SU-DHL-6 (cell line): ENCODE data around the gene CNEP1R1.

ENCODE experiments used
- H2AFZ ChIP-seq: fragments of 200-600 bp; sonication (generic); 2 replicates; pipeline ENCODE4 v1.6.1; 2014; ENCODE audit warnings: low read depth, mild to moderate bottlenecking, moderate library complexity, mixed read lengths, antibody characterized with exemption, low read length; ENCODE audit not compliant: severe bottlenecking
- H3F3A ChIP-seq: fragments of 200-600 bp; shearing (Covaris generic); 2 replicates; pipeline ENCODE4 v1.6.0; 2016; ENCODE audit warnings: antibody characterized with exemption, mild to moderate bottlenecking; ENCODE audit not compliant: insufficient read depth
- H3K27ac ChIP-seq: fragments of 200-600 bp; sonication (generic); 2 replicates; pipeline ENCODE4 v1.5.1; 2016; ENCODE audit warnings: low read depth, mild to moderate bottlenecking, low read length, moderate library complexity, mixed read lengths
- H3K27me3 ChIP-seq: fragments of 200-600 bp; sonication (generic), shearing (Covaris generic); 2 replicates; pipeline ENCODE4 v1.6.0; 2014; ENCODE audit warnings: mild to moderate bottlenecking, low read length
- H3K36me3 ChIP-seq: fragments of 200-600 bp; sonication (generic); 2 replicates; pipeline ENCODE4 v1.6.1; 2014; ENCODE audit warnings: mild to moderate bottlenecking, low read length, mixed read lengths
- H3K4me2 ChIP-seq: fragments of 300-600, 200-600 bp; shearing (Covaris generic), sonication (generic); 2 replicates; pipeline ENCODE4 v1.6.0; 2014; ENCODE audit warnings: low read length, low read depth, mild to moderate bottlenecking; ENCODE audit not compliant: poor library complexity, severe bottlenecking
- H3K4me3 ChIP-seq: fragments of 200-600 bp; sonication (generic); 2 replicates; pipeline ENCODE4 v1.5.1; 2014; ENCODE audit warnings: antibody characterized with exemption, low read length, mild to moderate bottlenecking, mixed read lengths; ENCODE audit not compliant: insufficient read depth, poor library complexity, severe bottlenecking
- H3K79me2 ChIP-seq: fragments of 200-600 bp; sonication (generic); 2 replicates; pipeline ENCODE4 v1.6.1; 2014; ENCODE audit warnings: mild to moderate bottlenecking, low read length, moderate library complexity; ENCODE audit not compliant: insufficient read depth
- H3K9ac ChIP-seq: fragments of 200-600 bp; sonication (generic); 2 replicates; pipeline ENCODE4 v1.7.0; 2014; ENCODE audit warnings: mild to moderate bottlenecking, low read length
- H3K9me2 ChIP-seq: fragments of 200-600 bp; sonication (generic); replicated peaks from 2 replicates; pipeline ENCODE4 v1.6.1; 2014; ENCODE audit warnings: low read length; ENCODE audit not compliant: insufficient read depth
- H3K9me3 ChIP-seq: fragments of 200-600 bp; sonication (generic); 2 replicates; pipeline ENCODE4 v1.6.1; 2014; ENCODE audit warnings: low read length, mixed read lengths; ENCODE audit not compliant: insufficient read depth
- H4K20me1 ChIP-seq: fragments of 200-600 bp; sonication (generic); 2 replicates; pipeline ENCODE4 v1.6.1; 2014; ENCODE audit warnings: low read depth, mild to moderate bottlenecking, antibody characterized with exemption, low read length, moderate library complexity, mixed read lengths
- CTCF ChIP-seq: fragments of 200-600 bp; sonication (generic); IDR thresholded peaks from one replicate; pipeline ENCODE4 v1.5.1; 2017; ENCODE audit warnings: antibody characterized with exemption, mild to moderate bottlenecking, low read length, moderate library complexity; ENCODE audit not compliant: insufficient read depth, poor library complexity, severe bottlenecking
- EZH2phosphoT487 ChIP-seq: fragments of 200-600 bp; sonication (generic), shearing (Covaris generic); conservative IDR thresholded peaks from 2 replicates; pipeline ENCODE4 v1.6.1; 2018; ENCODE audit warnings: mild to moderate bottlenecking, antibody characterized with exemption, low read length, moderate library complexity, mixed read lengths

The CNEP1R1 gene

GRCh38 chr16:50081428-50082018 lies 56.5 kb downstream of the CNEP1R1 start:
- no peaks in the 10 kb centered on the region for H3K27me3 ChIP-seq
- H2AFZ ChIP-seq: no peak overlapping the region
- TF ChIP-seq CTCF (no peak), EZH2phosphoT487 (no peak)
- no peak overlapping the region for H3K9ac ChIP-seq
- no peak overlapping the region for H3K27ac ChIP-seq
- peaks cover 27% of the 10 kb centered on the region for H3K36me3 ChIP-seq
- H3K79me2 ChIP-seq: no peaks in the 10 kb centered on the region
- H3K9me2 ChIP-seq: no peaks in the 10 kb centered on the region
- no peak overlapping the region for H3K4me3 ChIP-seq
- no peak overlapping the region for H3K4me2 ChIP-seq
- H3F3A ChIP-seq: no peaks in the 10 kb centered on the region
- no peaks in the 10 kb centered on the region for H4K20me1 ChIP-seq
- no peaks in the 10 kb centered on the region for H3K9me3 ChIP-seq

DNA sequence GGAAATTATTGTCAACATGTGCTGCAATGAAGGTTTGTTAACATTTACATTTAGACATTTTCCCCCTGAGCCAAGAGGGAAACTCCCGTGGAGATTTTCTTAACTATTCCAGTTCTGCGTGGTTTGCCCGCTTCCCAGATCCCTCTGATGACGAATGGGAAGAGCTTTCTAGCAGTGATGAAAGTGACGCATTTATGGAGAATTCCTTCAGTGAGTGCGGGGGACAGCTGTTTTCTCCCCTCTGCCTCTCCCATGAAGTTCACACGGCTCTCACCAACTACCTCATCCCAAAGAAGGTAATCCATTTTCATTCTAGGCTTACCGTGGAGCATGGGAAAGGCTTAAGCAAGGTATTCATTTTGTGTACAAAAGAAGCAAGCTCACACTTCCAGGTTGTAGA lies 59.0 kb downstream of the CNEP1R1 start:
- no peaks in the 10 kb centered on the region for H3K9me3 ChIP-seq
- H2AFZ ChIP-seq: no peak overlapping the region
- H4K20me1 ChIP-seq: no peaks in the 10 kb centered on the region
- H3K27me3 ChIP-seq: no peaks in the 10 kb centered on the region
- H3K4me3 ChIP-seq: no peak overlapping the region
- no peaks in the 10 kb centered on the region for H3K79me2 ChIP-seq
- no peak overlapping the region for H3K27ac ChIP-seq
- H3K9me2 ChIP-seq: no peaks in the 10 kb centered on the region
- peaks cover 30% of the 10 kb centered on the region for H3K36me3 ChIP-seq
- H3K9ac ChIP-seq: no peak overlapping the region
- no peak overlapping the region for H3K4me2 ChIP-seq
- no peaks in the 10 kb centered on the region for H3F3A ChIP-seq
- TF ChIP-seq EZH2phosphoT487 (no peak), CTCF (no peak)

GRCh38 chr16:50086176-50086575 lies 61.2 kb downstream of the CNEP1R1 start:
- Histone ChIP-seq H3K36me3 (peaks cover 31% of the 10 kb centered on the region; the same call in 1 of the 2 replicates), H3K27ac (no peak overlapping the region), H3K4me3 (no peak overlapping the region), H4K20me1 (no peaks in the 10 kb centered on the region), H3K4me2 (no peak overlapping the region), H3F3A (no peaks in the 10 kb centered on the region), H3K9me3 (no peaks in the 10 kb centered on the region), H2AFZ (no peak overlapping the region), H3K9ac (no peak overlapping the region), H3K27me3 (no peaks in the 10 kb centered on the region), H3K79me2 (no peaks in the 10 kb centered on the region), H3K9me2 (no peaks in the 10 kb centered on the region)
- TF ChIP-seq CTCF: no peak
- TF ChIP-seq EZH2phosphoT487: no peak
